ENCODE results near the gene PFN4.

DNA sequence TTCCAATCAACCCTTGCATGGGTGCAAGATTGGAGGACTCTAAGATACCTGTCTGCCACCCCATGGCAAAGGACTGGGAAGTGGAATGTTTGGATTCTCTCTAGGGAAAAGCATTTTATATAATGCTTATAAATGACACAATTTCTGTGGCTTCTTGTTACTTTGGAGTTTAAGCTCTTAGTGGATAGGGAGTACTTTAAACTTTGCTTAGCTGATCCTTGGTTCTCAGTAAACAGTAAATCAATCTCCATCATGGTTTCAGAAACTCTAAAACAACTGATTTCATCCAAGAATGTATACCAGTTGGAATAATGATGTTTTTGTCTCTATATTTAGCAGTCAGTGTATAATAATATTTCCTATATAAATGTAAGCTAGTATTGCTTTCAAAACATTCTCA lies 37.6 kb upstream of the PFN4 start:
- TF ChIP-seq SMC3 (IDR thresholded peaks at IDR 0.05; ENCODE audit: low read depth, low read length) (no peak), CTCF (IDR thresholded peaks at IDR 0.05) (no peak)

Measured in SK-N-SH (cell line).